Measurements from ENCODE around the gene GSTK1. TPM values are rescaled to one million over a fixed set of nuclear protein-coding genes. Genes with fewer than 3 reads are reported as not detected.

The GSTK1 gene
- polyA plus RNA-seq, 1 donor from 2014 or later, result 12.8 TPM

- H3K9me3 ChIP-seq (ENCODE audit: low read length), result no peaks in the 10 kb centered on the region
- no peaks in the 10 kb centered on the region for H3F3A ChIP-seq (ENCODE audit: insufficient read depth, low read length, poor library complexity, severe bottlenecking)
- H3K4me3 ChIP-seq (ENCODE audit: low read length), result no peak within 1 kb of the TSS
- no peaks in the 10 kb centered on the region for H3K36me3 ChIP-seq (ENCODE audit: insufficient read depth, low read length)
- H3K27ac ChIP-seq (ENCODE audit: low read length), result no peak within 1 kb of the TSS
- no peaks in the 10 kb centered on the region for H3K79me2 ChIP-seq (replicated peaks; ENCODE audit: insufficient read depth, low read length)
- H3K27me3 ChIP-seq (ENCODE audit: insufficient read depth, low read depth, low read length), result no peaks in the 10 kb centered on the region
- no peaks in the 10 kb centered on the region for H4K20me1 ChIP-seq (ENCODE audit: insufficient read depth)
- TF ChIP-seq, protein P1, sequence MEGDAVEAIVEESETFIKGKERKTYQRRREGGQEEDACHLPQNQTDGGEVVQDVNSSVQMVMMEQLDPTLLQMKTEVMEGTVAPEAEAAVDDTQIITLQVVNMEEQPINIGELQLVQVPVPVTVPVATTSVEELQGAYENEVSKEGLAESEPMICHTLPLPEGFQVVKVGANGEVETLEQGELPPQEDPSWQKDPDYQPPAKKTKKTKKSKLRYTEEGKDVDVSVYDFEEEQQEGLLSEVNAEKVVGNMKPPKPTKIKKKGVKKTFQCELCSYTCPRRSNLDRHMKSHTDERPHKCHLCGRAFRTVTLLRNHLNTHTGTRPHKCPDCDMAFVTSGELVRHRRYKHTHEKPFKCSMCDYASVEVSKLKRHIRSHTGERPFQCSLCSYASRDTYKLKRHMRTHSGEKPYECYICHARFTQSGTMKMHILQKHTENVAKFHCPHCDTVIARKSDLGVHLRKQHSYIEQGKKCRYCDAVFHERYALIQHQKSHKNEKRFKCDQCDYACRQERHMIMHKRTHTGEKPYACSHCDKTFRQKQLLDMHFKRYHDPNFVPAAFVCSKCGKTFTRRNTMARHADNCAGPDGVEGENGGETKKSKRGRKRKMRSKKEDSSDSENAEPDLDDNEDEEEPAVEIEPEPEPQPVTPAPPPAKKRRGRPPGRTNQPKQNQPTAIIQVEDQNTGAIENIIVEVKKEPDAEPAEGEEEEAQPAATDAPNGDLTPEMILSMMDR (IDR thresholded peaks at IDR 0.05; ENCODE audit: poor library complexity, severe bottlenecking), result no peak
- TF ChIP-seq, protein P2, sequence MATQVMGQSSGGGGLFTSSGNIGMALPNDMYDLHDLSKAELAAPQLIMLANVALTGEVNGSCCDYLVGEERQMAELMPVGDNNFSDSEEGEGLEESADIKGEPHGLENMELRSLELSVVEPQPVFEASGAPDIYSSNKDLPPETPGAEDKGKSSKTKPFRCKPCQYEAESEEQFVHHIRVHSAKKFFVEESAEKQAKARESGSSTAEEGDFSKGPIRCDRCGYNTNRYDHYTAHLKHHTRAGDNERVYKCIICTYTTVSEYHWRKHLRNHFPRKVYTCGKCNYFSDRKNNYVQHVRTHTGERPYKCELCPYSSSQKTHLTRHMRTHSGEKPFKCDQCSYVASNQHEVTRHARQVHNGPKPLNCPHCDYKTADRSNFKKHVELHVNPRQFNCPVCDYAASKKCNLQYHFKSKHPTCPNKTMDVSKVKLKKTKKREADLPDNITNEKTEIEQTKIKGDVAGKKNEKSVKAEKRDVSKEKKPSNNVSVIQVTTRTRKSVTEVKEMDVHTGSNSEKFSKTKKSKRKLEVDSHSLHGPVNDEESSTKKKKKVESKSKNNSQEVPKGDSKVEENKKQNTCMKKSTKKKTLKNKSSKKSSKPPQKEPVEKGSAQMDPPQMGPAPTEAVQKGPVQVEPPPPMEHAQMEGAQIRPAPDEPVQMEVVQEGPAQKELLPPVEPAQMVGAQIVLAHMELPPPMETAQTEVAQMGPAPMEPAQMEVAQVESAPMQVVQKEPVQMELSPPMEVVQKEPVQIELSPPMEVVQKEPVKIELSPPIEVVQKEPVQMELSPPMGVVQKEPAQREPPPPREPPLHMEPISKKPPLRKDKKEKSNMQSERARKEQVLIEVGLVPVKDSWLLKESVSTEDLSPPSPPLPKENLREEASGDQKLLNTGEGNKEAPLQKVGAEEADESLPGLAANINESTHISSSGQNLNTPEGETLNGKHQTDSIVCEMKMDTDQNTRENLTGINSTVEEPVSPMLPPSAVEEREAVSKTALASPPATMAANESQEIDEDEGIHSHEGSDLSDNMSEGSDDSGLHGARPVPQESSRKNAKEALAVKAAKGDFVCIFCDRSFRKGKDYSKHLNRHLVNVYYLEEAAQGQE (IDR thresholded peaks at IDR 0.05; ENCODE audit: borderline replicate concordance), result no peak
- TF ChIP-seq RAD21 (conservative IDR thresholded peaks at IDR 0.05) (no peak), EP300 (conservative IDR thresholded peaks at IDR 0.05; ENCODE audit: poor library complexity, severe bottlenecking) (no peak), EZH2 (IDR thresholded peaks at IDR 0.05; ENCODE audit: borderline replicate concordance, insufficient read depth, low read length, poor library complexity, severe bottlenecking) (no peak), POLR2AphosphoS5 (IDR thresholded peaks at IDR 0.05) (no peak), SMC3 (conservative IDR thresholded peaks at IDR 0.05; ENCODE audit: poor library complexity) (no peak), MXI1 (conservative IDR thresholded peaks at IDR 0.05; ENCODE audit: poor library complexity, severe bottlenecking) (no peak), TAF1 (IDR thresholded peaks at IDR 0.05; ENCODE audit: low read depth) (no peak)
- no peak within 1 kb of the TSS for H3K4me2 ChIP-seq (ENCODE audit: low read length)
- no peak within 1 kb of the TSS for H2AFZ ChIP-seq (ENCODE audit: low read depth, low read length)
- H3K9me2 ChIP-seq (ENCODE audit: insufficient read depth, low read length), result no peaks in the 10 kb centered on the region
- H3K9ac ChIP-seq (ENCODE audit: low read length), result no peak within 1 kb of the TSS
Measured at GRCh38 chr7:143221737-143222136, 41.5 kb upstream of the GSTK1 start, which contains the start of gene TAS2R40. TAS2R40 (plus strand) TSS chr7:143222037; CDS start chr7:143222079, 42 bp downstream.

- Histone ChIP-seq H3K9me3 (ENCODE audit: low read length) (no peaks in the 10 kb centered on the region), H3K9me2 (ENCODE audit: insufficient read depth, low read length) (no peaks in the 10 kb centered on the region), H3K4me2 (ENCODE audit: low read length) (no peak overlapping the region)
Measured at GRCh38 chr7:143222782-143223181, 40.5 kb upstream of the GSTK1 start.

DNA sequence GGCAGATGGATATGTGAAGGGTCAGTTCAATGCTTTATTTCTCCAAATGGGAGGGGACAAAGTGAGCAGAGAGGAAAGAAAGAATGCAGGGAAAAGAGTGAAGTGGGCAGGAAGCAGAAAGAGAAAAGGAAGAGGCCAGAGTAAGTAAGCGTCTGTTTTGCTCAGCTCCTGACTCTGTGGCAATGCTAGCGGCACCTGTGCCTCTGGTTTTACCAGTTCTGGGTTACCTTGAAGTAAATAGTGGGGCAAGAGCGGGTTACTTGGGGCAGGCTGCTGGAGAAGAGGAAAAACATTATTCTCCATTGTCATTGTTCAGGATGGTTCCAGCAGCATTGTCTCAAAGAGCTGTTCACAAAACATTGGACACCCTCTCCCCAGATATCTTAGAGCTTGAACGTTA, 39.5 kb upstream of the GSTK1 start:
- no peaks in the 10 kb centered on the region for H3K36me3 ChIP-seq (ENCODE audit: insufficient read depth, low read length)
- H2AFZ ChIP-seq (ENCODE audit: low read depth, low read length), result no peak overlapping the region
- no peaks in the 10 kb centered on the region for H3K27me3 ChIP-seq (ENCODE audit: insufficient read depth, low read depth, low read length)
- H3K79me2 ChIP-seq (replicated peaks; ENCODE audit: insufficient read depth, low read length), result no peaks in the 10 kb centered on the region
- H3K27ac ChIP-seq (ENCODE audit: low read length), result no peak overlapping the region
- H4K20me1 ChIP-seq (ENCODE audit: insufficient read depth), result no peaks in the 10 kb centered on the region
- no peaks in the 10 kb centered on the region for H3K9me3 ChIP-seq (ENCODE audit: low read length)
- no peaks in the 10 kb centered on the region for H3F3A ChIP-seq (ENCODE audit: insufficient read depth, low read length, poor library complexity, severe bottlenecking)
- no peak for TF ChIP-seq TAF1 (IDR thresholded peaks at IDR 0.05; ENCODE audit: low read depth)
- no peak for TF ChIP-seq SMC3 (conservative IDR thresholded peaks at IDR 0.05; ENCODE audit: poor library complexity)
- TF ChIP-seq, protein P2 (IDR thresholded peaks at IDR 0.05; ENCODE audit: borderline replicate concordance), result no peak
- no peak for TF ChIP-seq EZH2 (IDR thresholded peaks at IDR 0.05; ENCODE audit: borderline replicate concordance, insufficient read depth, low read length, poor library complexity, severe bottlenecking)
- TF ChIP-seq MXI1 (conservative IDR thresholded peaks at IDR 0.05; ENCODE audit: poor library complexity, severe bottlenecking), result no peak
- TF ChIP-seq RAD21 (conservative IDR thresholded peaks at IDR 0.05), result no peak
- TF ChIP-seq POLR2AphosphoS5 (IDR thresholded peaks at IDR 0.05), result no peak
- TF ChIP-seq, protein P1 (IDR thresholded peaks at IDR 0.05; ENCODE audit: poor library complexity, severe bottlenecking), result no peak
- no peak for TF ChIP-seq EP300 (conservative IDR thresholded peaks at IDR 0.05; ENCODE audit: poor library complexity, severe bottlenecking)
- no peak overlapping the region for H3K9ac ChIP-seq (ENCODE audit: low read length)
- H3K4me2 ChIP-seq (ENCODE audit: low read length), result no peak overlapping the region
- no peak overlapping the region for H3K4me3 ChIP-seq (ENCODE audit: low read length)
- no peaks in the 10 kb centered on the region for H3K9me2 ChIP-seq (ENCODE audit: insufficient read depth, low read length)

More at GRCh38 chr7:143222782-143223181, 40.5 kb upstream of the GSTK1 start:
- H3K36me3 ChIP-seq (ENCODE audit: insufficient read depth, low read length), result no peaks in the 10 kb centered on the region
- H3K27ac ChIP-seq (ENCODE audit: low read length), result no peak overlapping the region
- H3K27me3 ChIP-seq (ENCODE audit: insufficient read depth, low read depth, low read length), result no peaks in the 10 kb centered on the region
- no peaks in the 10 kb centered on the region for H3F3A ChIP-seq (ENCODE audit: insufficient read depth, low read length, poor library complexity, severe bottlenecking)
- no peaks in the 10 kb centered on the region for H3K79me2 ChIP-seq (replicated peaks; ENCODE audit: insufficient read depth, low read length)
- H2AFZ ChIP-seq (ENCODE audit: low read depth, low read length), result no peak overlapping the region
- no peak overlapping the region for H3K9ac ChIP-seq (ENCODE audit: low read length)
- TF ChIP-seq TAF1 (IDR thresholded peaks at IDR 0.05; ENCODE audit: low read depth), result no peak
- H3K4me3 ChIP-seq (ENCODE audit: low read length), result no peak overlapping the region
- H4K20me1 ChIP-seq (ENCODE audit: insufficient read depth), result no peaks in the 10 kb centered on the region

Measured in neural cell (in vitro differentiated cells).